ENCODE data around the gene ZCCHC14. TPM values are rescaled to one million over a fixed set of nuclear protein-coding genes. Genes with fewer than 3 reads are reported as not detected.

The ZCCHC14 gene
- total RNA-seq, 1 experiment from 2014 or later: 33.1 TPM

- Mint-ChIP-seq H3K9me3 (ENCODE audit: unreplicated experiment) (no peaks in the 10 kb centered on the region), H3K27ac (ENCODE audit: unreplicated experiment) (no peak overlapping the region), H3K27me3 (ENCODE audit: insufficient read depth, unreplicated experiment) (no peaks in the 10 kb centered on the region), H3K4me1 (ENCODE audit: low read depth, unreplicated experiment) (peaks cover 7% of the 10 kb centered on the region), H3K36me3 (ENCODE audit: insufficient read depth, unreplicated experiment) (peaks cover 29% of the 10 kb centered on the region), H3K4me3 (ENCODE audit: unreplicated experiment) (no peak overlapping the region)
- 0 out of 2 replicates have a peak, but pooled peaks cover 4% of the 10 kb centered on the region for H3K36me3 ChIP-seq (ENCODE audit: control insufficient read depth, insufficient read depth, low read length)
- H3K4me3 ChIP-seq (ENCODE audit: low read depth, low read length): no peak overlapping the region
- ChIA-PET POLR2A (no interaction called here), CTCF (interaction anchor here (0.6 to 1.1 kb wide), 2 partner anchors 179 to 1096 kb away, joined by 3 read pairs; no protein-coding TSS in a partner anchor)
- DNase-seq: no peak
- H3K9me3 ChIP-seq: no peaks in the 10 kb centered on the region
- H3K4me1 ChIP-seq: peaks cover 14% of the 10 kb centered on the region; the same call in 1 of the 2 replicates
- no peaks in the 10 kb centered on the region for H3K27me3 ChIP-seq (replicated peaks; ENCODE audit: control insufficient read depth, insufficient read depth, low read length)
- TF ChIP-seq CTCF (IDR thresholded peaks at IDR 0.05; ENCODE audit: insufficient read depth in 1 of 2, low read depth in 1 of 2, low read length in 1 of 2, severe bottlenecking in 1 of 2, unreplicated experiment in 1 of 2): no peak
- intact Hi-C loops (cut with micrococcal nuclease; ENCODE audit: unreplicated experiment): no loop called here
- BruUV-seq (replicated peaks): no TSS peak
These were observed 35.7 kb downstream of the ZCCHC14 start for GRCh38 chr16:87457061-87457611.

- H3K36me3 Mint-ChIP-seq (ENCODE audit: insufficient read depth, unreplicated experiment): peaks cover 23% of the 10 kb centered on the region
- no peaks in the 10 kb centered on the region for H3K27me3 Mint-ChIP-seq (ENCODE audit: insufficient read depth, unreplicated experiment)
These were observed 38.4 kb downstream of the ZCCHC14 start for GRCh38 chr16:87454391-87454790.

GRCh38 chr16:87453326-87453725, 39.5 kb downstream of the ZCCHC14 start:
- CTCF ChIA-PET: interaction anchor here (1.3 kb wide), 1 partner anchor 8 kb away, joined by 3 read pairs; no protein-coding TSS in a partner anchor
- Mint-ChIP-seq H3K4me1 (ENCODE audit: low read depth, unreplicated experiment) (peaks cover 7% of the 10 kb centered on the region), H3K27me3 (ENCODE audit: insufficient read depth, unreplicated experiment) (no peaks in the 10 kb centered on the region), H3K9me3 (ENCODE audit: unreplicated experiment) (no peaks in the 10 kb centered on the region), H3K36me3 (ENCODE audit: insufficient read depth, unreplicated experiment) (peaks cover 24% of the 10 kb centered on the region), H3K27ac (ENCODE audit: unreplicated experiment) (no peak overlapping the region), H3K4me3 (ENCODE audit: unreplicated experiment) (no peak overlapping the region)
- POLR2A ChIA-PET: no interaction called here
- H3K4me3 ChIP-seq (ENCODE audit: low read depth, low read length): no peak overlapping the region
- H3K27me3 ChIP-seq (replicated peaks; ENCODE audit: control insufficient read depth, insufficient read depth, low read length): no peaks in the 10 kb centered on the region
- H3K9me3 ChIP-seq: no peaks in the 10 kb centered on the region
- peaks cover 11% of the 10 kb centered on the region; the same call in 1 of the 2 replicates for H3K4me1 ChIP-seq
- 0 out of 2 replicates have a peak, but pooled peaks cover 1% of the 10 kb centered on the region for H3K36me3 ChIP-seq (ENCODE audit: control insufficient read depth, insufficient read depth, low read length)
- no TSS peak for BruUV-seq (replicated peaks)
- TF ChIP-seq CTCF (IDR thresholded peaks at IDR 0.05; ENCODE audit: insufficient read depth in 1 of 2, low read depth in 1 of 2, low read length in 1 of 2, severe bottlenecking in 1 of 2, unreplicated experiment in 1 of 2): no peak
- intact Hi-C loops (cut with micrococcal nuclease; ENCODE audit: unreplicated experiment): no loop called here
- DNase-seq: no peak

More at GRCh38 chr16:87454391-87454790, 38.4 kb downstream of the ZCCHC14 start:
- POLR2A ChIA-PET: no interaction called here
- no peaks in the 10 kb centered on the region for H3K27me3 ChIP-seq (replicated peaks; ENCODE audit: control insufficient read depth, insufficient read depth, low read length)
- no peaks in the 10 kb centered on the region for H3K9me3 Mint-ChIP-seq (ENCODE audit: unreplicated experiment)
- H3K4me3 ChIP-seq (ENCODE audit: low read depth, low read length): no peak overlapping the region
- no TSS peak for BruUV-seq (replicated peaks)
- intact Hi-C loops (cut with micrococcal nuclease; ENCODE audit: unreplicated experiment): no loop called here
- H3K4me1 ChIP-seq: peaks cover 11% of the 10 kb centered on the region; the same call in 1 of the 2 replicates
- H3K27ac Mint-ChIP-seq (ENCODE audit: unreplicated experiment): no peak overlapping the region
- no peak overlapping the region for H3K4me3 Mint-ChIP-seq (ENCODE audit: unreplicated experiment)
- CTCF ChIA-PET: no interaction called here
- no peaks in the 10 kb centered on the region for H3K9me3 ChIP-seq
- no peak for DNase-seq
- TF ChIP-seq CTCF (IDR thresholded peaks at IDR 0.05; ENCODE audit: insufficient read depth in 1 of 2, low read depth in 1 of 2, low read length in 1 of 2, severe bottlenecking in 1 of 2, unreplicated experiment in 1 of 2): no peak
- 0 out of 2 replicates have a peak, but pooled peaks cover 2% of the 10 kb centered on the region for H3K36me3 ChIP-seq (ENCODE audit: control insufficient read depth, insufficient read depth, low read length)
- peaks cover 7% of the 10 kb centered on the region for H3K4me1 Mint-ChIP-seq (ENCODE audit: low read depth, unreplicated experiment)

All from Caco-2 (cell line).